ENCODE data around the gene CAPZB.

CAPZB gene

DNA sequence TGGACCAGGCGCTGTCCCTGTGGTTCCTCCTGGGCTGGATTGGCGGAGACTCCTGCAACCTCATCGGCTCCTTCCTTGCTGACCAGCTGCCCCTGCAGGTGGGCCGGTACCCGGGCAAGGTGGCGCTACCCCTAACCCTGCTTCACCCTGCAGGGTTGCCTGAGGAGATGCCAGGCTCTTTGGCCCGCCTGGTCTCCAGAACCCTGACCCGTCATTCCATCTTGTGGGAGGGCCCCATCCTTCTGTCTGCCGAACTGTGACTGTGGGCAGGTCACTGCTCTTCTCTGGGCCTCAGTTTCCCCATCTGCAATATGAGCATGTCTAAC is 160.7 kb downstream of the CAPZB start:
- DNase-seq: no peak

DNA sequence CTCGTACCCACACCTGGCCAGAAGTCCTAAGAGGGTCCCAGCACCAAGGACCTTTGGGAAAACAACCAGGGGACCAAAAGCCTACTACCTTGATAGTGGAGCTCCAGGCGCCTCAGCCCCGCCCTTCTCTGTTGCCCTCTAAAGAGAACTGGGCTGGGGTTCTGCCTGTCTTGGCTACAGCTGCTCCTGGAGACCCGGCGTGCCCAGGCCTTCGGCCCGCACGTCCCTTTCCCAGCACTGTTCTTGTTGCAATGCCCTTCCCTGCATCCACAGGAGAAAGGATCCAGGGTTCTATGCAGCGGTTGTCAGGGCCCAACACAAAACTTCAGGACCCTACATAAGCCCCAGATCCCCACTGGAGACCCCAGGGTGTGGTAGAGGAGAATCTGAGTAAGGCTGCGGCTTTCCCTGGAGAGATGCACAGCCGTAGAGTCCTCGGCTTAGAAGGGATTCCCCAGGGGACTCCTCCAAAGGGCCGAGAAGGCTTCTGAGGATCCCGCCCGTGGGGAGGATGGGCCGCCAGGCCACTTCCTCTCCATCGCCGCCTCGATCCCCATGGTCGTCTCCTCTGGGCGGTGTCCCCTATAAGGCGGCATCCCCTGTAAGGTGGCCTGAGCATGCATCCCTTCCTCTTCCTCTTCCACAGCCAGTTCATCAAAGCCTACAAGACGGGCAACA is 161.2 kb downstream of the CAPZB start:
- no peak for DNase-seq

DNA sequence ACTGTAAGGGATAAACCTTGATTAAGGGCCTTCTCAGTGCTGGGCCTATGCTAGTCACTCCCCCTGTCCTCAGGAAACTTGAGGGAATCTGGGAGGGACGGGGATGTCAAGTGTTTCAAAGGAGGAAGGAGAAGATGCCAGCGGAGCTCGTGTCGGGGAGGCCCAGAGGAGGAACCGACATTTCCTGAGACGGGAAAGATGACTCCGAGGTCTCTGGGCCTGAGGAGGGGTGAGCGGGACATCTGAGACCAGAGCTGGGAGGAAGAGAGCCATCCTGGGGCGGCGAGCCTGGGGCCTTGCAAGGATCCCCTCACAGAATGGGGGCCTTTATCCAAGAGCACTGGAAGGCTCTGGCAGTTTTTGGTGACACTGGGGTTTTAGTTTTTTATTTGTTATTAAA is 162.9 kb downstream of the CAPZB start:
- no peak for DNase-seq

DNA sequence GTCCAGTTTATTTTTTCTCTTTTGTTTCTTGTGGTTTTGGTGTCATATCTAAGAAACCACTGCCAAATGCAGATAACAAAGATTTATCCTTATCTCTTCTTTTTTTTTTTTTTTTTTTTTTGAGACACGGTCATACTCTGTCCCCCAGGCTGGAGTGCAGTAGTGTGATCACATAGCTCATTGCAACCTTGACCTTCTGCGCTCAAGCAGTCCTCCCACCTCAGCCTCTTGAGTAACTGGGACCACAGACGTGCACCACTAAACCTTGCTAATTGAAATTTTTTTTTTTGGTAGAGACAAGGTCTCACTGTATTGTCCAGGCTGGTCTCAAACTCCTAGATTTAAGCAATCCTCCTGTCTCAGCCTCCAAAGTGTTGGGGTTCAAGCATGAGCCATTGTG is 164.3 kb downstream of the CAPZB start:
- DNase-seq: no peak

DNA sequence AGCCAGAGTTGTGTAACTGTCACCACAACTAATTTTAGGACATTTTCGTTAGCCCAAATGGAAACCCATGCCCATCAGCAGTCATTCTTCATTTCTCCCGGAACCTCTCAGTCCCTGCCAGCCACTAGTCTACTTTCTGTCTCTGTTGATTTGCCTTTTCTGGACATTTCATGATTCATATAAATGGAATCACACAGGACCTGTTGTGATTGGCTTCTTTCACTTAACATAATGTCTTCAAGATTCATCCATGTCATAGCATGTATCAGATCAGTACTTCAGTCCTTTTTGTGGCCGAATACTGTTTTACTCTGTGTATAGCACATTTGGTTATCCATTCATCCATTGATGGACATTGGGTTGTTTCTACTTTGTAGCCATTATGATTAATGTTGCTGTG is 166.1 kb downstream of the CAPZB start:
- no peak for DNase-seq

DNA sequence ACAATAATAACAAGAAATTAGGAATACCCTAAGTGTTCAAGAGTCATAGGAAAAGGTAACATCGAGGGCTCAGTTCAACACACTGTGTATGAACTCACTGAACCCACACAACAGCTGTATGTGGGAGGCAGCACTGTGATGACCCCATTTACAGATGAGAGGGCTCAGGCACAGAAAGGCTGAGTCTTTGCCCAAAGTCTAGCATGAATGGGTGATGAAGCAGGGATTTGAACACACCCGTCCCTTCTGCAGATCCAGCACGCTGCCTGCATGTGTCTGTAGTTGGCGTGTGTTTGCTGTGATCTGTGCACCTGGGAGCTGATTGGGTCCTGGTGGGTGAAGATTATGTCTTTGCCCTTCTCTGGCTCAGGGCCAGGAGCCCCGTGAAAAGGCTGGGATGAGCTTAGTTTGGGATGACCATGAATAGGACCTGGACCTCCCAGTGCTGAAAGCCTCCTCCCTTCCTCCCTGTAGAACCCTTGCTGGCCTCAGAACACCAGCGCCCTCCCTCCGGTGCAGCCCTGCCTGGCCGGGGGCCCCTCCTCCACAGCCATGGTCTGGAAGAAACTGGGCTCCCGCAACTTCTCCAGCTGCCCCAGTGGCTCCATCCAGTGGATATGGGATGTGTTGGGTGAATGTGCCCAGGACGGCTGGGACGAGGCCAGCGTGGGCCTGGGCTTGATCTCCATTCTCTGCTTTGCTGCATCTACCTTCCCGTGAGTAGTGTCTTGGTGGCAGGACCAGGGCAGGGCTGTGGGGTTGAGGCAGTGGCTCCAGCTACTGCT is 168.0 kb downstream of the CAPZB start:
- no peak for DNase-seq

DNA sequence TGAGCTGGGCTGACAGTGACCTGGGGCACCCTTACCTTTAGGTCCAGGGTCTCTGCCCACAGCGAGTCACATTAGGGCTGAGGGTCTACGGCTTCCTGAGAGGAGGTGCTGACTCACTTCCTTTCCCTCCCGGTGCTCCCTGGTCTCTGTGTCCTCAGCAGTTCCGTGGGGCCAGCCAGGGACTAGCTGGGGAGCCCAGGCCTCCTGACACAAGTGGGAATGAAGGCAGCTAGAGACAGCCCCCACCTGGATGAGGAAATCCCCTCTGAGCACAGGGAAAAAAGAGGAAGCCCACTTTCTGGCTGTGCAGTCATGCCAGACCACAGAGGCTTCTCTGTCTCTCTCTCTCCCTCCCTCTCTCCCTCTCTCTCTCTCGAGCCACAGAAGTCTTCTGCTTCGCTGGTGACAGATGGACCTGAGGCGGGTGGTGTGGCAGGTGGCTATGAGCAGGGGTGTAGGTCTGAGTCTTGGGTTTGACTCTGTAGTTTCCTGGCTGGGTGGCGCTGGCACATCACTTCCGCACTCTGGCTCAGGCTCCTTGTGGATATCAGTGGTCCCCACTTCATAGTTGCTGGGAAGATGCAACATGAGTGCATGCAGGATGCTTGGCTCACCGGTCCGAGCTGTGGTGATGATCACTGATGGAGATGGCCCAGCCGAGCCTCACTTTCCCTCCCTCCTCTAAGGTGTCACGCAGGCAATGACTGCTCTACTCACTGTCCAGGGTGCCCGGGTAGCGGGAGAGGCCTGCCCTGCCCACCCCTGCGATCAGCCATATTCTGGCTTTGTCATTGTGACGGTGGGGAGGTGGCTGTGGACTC is 169.8 kb downstream of the CAPZB start:
- DNase-seq: no peak

DNA sequence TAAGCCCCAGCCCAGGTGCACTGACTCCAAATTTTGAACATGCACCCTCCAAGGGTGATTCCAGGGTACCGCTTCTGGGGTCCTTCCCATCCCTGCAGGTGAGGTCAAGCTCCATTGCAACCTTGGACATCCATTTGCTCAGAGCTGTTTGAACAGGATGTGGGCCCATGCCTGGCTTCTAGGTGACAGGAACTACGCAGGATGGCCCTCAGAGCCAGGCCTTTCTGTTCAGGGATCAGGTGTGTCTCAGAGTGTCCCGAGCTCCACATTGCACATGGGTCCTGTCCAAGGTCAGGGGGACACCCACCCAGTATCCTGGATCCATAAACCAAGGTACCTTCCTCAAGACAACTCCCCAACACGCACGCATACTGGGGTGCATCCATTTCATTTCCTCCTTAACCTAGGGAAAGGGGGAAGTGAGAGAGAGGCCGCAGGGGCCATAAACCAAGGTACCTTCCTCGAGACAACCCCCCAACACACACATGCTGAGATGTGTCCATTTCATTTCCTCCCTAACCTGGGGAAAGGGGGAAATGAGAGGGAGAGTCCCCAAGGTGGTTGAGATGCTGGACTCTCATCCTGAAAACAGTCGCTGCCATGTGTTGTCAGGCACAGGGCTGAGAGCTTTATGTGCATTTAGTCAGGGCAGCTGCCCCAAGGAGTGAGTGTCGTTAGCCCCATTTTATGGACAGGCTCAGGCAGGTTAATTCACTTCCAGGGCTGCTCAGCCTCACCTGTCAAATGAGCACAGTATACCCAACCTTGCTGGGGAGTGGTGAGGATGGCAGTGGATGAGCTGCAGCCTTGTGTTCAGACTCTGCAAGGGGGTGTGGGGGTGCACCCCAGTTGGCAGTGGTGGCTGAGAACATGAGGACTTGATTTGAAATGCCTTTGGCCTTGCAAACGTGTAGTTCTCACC is 171.1 kb downstream of the CAPZB start:
- DNase-seq: no peak

DNA sequence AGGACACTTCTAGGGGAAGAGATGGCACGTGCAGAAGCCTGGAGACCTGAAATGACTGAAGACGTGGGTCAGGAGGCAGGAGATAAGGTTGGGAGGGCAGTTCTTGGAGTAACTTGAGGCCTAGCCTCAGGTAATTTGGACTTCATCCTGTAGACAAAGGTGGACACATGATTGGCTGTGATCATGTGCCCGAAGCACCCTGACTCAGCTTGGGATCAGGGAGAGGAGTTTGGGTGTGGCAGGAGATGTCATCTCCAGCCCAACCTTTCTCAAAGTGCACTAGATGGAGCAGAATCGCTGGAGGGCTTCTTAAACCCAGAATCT is 171.7 kb downstream of the CAPZB start:
- DNase-seq: no peak

DNA sequence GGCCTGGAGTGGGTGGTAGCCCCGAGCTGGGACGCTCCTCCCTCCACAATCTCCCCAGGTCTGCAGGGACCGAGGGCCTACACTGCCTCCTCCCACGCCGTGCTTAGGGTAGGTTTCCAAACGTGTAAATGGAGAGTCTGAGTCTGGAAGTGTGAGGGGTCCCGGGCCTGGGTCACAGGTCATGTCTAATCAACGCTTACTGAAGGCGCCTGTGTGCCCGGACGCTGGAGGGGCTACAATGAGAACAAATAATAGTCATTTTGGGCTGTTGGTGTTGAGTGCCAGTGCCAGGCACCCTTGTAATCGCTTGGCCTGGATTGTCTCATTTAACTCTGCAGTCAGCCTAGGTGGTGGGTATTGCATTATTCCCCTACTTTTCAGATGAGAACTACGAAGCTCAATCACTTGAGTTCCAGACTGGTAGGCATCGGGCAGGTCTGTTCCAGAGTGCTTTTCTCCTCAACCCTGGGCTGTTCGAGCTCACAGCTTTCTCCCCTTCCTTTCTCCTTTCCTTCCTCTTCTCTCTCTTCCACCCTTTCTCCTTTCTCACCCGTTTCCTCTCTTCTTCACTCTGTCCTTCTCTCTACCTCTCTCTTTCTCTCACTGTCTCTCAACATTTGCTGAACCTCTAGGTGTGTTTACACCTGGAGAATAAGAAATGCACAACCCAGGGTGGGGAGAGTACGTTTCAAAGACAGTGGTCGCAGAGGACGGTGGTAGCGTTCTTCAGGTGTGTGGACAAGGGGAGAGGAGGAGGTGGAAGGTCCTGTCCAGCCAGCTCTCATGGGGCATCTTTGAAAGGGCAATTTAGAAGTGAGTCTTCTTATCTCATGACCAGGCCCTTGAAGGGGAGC is 172.3 kb downstream of the CAPZB start:
- no peak for DNase-seq

DNA sequence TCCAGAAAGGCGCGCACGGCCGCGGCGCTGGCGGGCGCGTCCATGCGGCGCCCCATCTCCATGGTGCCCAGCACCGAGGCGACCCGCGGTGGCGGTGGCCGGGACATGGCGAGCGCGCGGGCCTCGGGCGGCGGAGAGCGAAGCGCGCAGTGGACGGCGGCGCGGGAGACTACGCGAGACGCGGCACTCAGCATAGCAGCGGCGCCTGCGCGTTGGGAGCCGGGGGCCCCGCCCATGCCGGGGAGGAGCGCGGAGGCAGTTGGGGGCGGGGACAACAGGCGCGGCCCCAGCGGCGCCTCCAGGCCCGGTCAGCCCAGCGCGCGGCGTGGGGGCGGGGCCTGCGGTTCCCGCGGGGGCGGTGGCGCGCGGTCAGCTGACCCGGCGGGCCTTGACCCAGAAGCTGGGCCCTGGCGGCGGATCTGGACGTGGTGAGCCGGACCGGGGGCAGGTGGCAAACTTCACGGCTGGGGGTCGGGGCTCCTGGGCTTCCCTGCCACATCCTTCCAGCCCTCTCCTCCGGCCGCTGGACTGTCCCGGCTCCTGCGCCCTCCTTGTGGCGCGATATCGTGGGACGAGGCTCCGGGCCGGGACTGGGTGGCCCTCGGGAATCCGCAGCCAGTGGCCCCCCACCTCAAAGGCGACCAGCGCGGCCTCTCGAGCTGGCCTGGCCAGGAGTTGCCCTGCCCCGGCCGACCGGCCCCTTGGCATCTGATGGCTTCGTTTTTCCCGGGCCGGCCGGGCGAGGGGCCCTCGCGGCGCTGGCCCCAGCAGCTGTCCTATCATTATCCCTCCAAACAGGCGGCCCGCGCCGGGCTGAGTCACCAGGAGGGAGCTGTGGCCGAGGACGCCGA is 173.2 kb downstream of the CAPZB start, which contains the start of the genes AKR7A2 and SLC66A1:
AKR7A2 (minus strand) TSS at position 214 of the 851 bp plus-strand sequence; CDS start at position 194, 20 bp downstream.
SLC66A1 (plus strand) TSS at position 396 of the 851 bp plus-strand sequence. CDS start 5,352 bp downstream, outside the sequence.
- peak; percentile 96 for DNase-seq

DNA sequence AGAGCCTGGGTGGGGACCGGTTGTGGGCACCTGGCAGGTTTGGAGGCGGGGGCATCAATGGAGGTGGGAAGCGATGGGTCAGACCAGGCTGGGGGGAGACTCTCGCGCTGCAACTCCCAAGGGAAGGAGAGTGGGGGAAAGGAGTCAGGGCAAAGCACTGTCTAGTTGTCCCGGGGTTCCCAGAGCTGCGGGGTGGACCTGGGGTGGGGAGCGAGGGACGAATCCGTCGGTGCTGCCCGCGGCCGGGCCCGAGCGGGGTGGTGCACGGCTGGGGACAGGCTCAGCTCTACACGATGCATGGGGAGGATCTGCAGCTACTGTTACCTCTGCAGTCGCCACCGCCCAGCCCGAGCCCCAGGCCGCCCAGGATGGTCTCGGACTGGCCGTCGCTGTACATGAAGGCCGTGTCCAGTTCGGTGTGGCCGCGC is 173.8 kb downstream of the CAPZB start:
- DNase-seq: no peak

DNA sequence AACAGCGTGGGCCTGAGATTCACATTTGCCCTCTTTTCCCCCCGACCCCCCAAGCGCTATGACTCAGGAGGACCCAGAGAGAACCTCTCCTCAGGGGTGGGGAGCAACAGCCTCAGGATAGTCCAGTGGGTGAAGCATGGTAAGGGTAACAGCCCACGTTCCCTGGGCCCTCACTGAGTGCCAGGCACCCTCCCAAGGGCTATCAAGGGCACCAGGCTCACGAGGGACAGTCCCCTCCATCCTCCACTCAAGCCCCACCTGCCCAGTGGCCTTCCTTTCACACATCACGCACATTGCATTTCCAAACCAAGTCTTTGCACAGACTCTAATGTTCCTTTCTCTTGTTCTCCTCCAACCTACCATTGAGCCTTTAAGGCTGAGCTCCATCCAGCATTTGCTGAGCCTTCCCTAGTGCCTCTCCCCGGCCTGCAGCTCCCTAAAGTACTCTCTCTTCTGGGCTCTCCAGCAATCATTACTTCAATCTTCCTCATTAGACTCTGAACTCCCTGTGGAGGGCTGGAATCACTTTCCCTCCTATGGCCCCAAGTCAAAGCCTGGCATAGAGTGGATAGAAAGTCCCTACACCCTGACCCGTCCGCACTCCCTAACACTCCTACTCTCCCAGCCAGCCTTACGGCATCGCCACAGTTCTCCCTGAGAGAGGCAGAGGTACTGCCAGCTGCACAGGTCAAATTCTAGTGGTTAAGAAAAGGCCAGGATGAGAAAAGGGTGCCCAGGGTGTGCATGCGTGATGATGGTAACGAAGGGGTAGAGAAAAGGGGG is 174.4 kb downstream of the CAPZB start:
- DNase-seq: no peak

DNA sequence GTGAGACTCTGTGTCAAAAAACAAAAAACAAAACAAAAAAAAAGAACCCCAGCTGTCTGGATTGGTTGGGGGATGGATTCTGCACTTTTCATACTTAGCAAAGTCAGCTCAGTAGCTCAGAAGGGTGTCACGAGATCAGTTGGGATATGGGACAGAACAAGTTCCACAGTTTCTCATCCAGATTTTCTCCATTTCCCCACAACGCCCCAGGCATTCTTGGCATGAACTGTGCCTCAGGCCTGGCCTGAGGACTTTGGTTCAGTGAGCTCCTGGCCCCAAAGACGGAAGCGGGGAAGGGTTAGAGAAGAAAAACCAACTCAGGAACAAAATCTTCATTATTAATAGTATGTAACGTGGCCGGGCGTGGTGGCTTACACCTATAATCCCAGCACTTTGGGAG is 175.3 kb downstream of the CAPZB start:
- no peak for DNase-seq

DNA sequence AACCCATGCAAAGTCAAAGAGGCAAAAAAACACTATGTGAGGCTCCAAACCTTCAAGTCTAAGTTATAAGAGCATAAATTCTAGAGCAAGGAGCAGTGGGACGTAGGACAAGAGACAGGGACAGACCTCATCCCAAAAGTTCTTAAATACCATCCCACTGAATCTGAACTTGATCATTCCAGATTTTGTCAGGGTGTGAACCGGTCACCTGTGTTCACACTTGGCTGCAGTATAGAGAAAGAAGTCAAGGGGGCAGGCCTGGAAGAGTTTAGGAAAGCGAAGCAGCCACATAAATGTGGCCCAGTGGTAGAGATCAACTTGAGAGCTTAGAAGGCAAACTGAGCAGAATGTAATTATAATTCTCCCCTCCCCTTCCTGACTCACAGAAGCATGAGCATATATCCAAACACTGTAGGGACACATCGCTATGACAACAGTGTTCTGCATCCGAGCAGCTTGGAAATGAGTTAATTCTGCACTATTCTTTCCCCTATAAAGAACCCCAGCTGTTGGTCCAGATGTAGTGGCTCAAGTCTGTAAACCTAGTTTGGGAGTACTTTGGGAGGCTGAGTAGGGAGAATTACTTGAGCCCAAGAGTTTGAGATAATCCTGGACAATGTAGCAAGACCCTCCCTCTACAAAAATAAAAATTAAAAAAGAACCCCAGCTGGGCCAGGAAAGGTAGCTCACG is 176.1 kb downstream of the CAPZB start:
- DNase-seq: no peak

DNA sequence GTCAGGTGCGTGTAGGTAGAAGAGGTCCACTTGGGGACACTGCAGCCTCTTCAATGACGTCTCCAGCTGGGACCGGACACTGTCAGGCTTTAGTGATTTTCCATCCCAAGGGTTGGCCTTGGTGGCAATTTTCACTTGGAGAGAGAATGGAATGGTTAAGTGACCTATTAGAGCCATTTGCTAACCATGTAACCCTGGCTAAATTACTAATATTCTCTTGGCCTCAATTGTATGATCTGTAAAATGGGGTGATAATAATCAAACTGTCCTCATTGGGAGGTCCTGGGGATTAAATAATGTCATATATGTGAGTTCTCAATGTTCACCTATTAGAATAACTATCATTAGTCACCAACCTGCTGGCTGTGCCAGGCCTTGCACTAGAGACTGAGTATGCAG is 176.8 kb downstream of the CAPZB start:
- no peak for DNase-seq

DNA sequence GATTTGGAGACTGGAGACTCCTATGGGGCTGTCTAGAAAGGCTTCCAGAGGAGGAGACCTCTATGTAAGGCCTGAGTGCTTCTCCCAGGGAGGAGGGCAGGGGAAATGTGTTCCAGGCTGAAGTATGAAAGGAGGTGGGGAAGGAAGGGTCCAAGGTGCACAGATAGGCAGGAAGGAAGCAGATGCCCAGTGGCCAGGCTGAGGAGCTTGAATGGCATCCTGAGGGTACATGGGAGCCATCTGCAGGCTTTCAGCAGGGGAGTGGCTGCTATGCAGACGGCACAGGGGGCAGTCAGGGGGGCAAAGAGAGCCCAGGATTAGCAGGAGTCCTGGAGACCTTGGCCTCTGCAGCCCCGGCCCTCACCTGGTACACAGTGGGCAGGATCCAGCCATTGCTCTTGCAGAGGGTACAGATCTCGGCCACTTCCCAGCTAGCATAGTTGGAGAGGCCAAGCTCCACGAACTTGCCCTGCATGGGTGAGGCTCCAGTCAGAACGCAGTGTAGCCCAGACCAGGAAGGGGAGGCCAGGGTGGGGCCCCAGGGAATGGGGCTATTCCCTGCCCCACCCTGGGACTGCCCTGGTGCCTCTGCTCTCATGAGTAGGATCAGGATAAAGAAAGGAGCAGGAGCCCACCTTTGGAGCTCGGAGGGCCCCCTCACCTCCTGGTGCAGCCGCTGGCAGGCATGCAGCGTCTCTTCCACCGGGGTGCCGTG is 177.4 kb downstream of the CAPZB start:
- no peak for DNase-seq

DNA sequence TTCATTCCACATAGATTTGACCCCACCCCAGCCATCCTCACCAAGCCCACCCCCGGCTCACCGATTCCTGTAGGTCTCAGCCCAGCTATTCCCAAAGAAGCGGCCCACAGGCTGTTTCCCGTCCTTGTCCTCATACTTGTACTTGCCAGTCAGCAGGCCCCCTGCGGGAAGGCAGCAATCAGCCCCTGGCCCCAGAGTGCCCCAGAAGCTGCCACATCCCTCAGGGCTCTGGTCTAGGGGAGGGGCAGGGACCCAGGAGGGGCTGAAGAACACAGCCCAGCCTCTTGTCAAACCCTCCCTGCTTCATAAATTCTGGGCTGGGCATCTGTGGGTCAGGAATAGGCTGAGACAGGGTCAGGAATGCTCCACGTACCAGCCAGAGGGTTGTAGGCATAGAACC is 178.4 kb downstream of the CAPZB start:
- DNase-seq: no peak

DNA sequence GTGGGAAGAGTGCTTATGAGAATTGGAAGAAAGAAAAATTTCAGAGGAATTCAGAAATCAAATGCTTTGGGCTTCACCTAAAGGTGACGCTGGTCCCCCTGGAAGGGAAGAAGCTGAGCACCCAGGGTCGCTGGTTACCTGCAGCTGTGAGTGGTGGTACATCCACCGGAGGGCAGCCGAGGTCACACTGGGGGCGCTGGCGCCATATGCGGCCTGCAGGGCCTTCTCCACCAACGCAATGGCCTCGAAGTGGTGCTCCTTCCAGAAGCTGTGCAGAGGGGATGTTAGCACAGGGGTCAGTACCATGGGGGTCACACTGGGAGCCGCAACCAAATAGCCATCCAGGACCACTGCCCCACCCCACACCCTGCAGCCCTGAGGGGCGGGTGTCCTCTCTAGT is 179.5 kb downstream of the CAPZB start:
- no peak for DNase-seq

Measured in activated CD4-positive, CD25-positive, alpha-beta regulatory T cell treated with anti-CD3 and anti-CD28 coated beads, Interleukin-2, amount 50 U/mL, for 72 hours (primary cell).